HCT116 (cell line): Measurements from ENCODE around the gene TNNT2. TPM values are rescaled to one million over a fixed set of nuclear protein-coding genes. Genes with fewer than 3 reads are reported as not detected.
A peak's percentile ranks its signal among the peaks of the same experiment; 100 is the strongest.

Experiments used
- ATAC-seq: fragments of 200-7000 bp; cut with Tn5 transposase; 2 replicates; pipeline ENCODE4 v1.9.1; 2020; ENCODE audit warnings: mild to moderate bottlenecking, moderate library complexity
- BruUV-seq: library from RNA; stranded (reverse); fragments of 400-500 nt; replicated peaks from 2 replicates; lab custom pipeline; 2021; lab: Mats Ljungman, UMichigan
- CTCF ChIA-PET: fragments of 300-600 bp; sonication (Branson Sonifier 250); formaldehyde crosslinking; loops from one replicate; lab custom pipeline; 2021; ENCODE audit warnings: antibody characterized with exemption; lab: Charles Lee
- POLR2A ChIA-PET: fragments of 300-600, 350-600 bp; sonication (Branson Sonifier 250); formaldehyde crosslinking; loops from one replicate; lab custom pipeline; 2021; ENCODE audit warnings: antibody characterized with exemption; lab: Charles Lee
- RAD21 ChIA-PET, 2 experiments: fragments of 300-600 bp; sonication (Branson Sonifier 250); formaldehyde crosslinking; loops; one replicate each; lab custom pipeline; 2023; ENCODE audit warnings: low total read pairs in 2 of 2; ENCODE audit not compliant: uncharacterized antibody in 2 of 2, unreplicated experiment in 2 of 2, low non-redundant PET in 1 of 2; lab: Charles Lee
- DNase-seq: peaks from one replicate; pipeline ENCODE4 v3.0.0-alpha.2; 2010; ENCODE audit warnings: low read depth, low spot score
- H2AFZ ChIP-seq: fragments of 200-600 bp; shearing (Covaris generic), sonication (generic); 2 replicates; pipeline ENCODE4 v1.6.1; 2017; ENCODE audit warnings: low read depth, mixed run types, mixed read lengths, antibody characterized with exemption, low read length; ENCODE audit not compliant: poor library complexity, severe bottlenecking
- H3K27ac ChIP-seq: 2 replicates; pipeline ENCODE4 v1.5.1; 2012; ENCODE audit warnings: low read depth, low read length
- H3K27me3 ChIP-seq: fragments of 200-600 bp; sonication (generic); 2 replicates; pipeline ENCODE4 v1.6.1; 2016; ENCODE audit warnings: mixed run types, low read length, mixed read lengths; ENCODE audit not compliant: insufficient read depth
- H3K36me3 ChIP-seq, 2 experiments: fragments of 200-500 bp in 1 of 2; fragments of 200-600 bp in 1 of 2; sonication (Bioruptor generic) in 1 of 2; sonication (generic) in 1 of 2; 2 replicates each; pipeline versions ENCODE4 v1.5.1 to v1.6.1; 2014 to 2016; ENCODE audit warnings: low read length in 2 of 2, inconsistent platforms in 1 of 2, mixed read lengths in 1 of 2, mixed run types in 1 of 2; ENCODE audit not compliant: insufficient read depth in 2 of 2, control insufficient read depth in 1 of 2
- H3K4me1 ChIP-seq, 2 experiments: fragments of 200-600 bp in 1 of 2; sonication (generic) in 1 of 2; 2 replicates each; pipeline versions ENCODE4 v1.5.1 to v1.6.1; 2012 to 2017; ENCODE audit warnings: low read length in 2 of 2, inconsistent platforms in 1 of 2, mild to moderate bottlenecking in 1 of 2, mixed read lengths in 1 of 2, mixed run types in 1 of 2, moderate library complexity in 1 of 2; ENCODE audit not compliant: insufficient read depth in 2 of 2, control insufficient read depth in 1 of 2
- H3K4me2 ChIP-seq: fragments of 200-600 bp; sonication (generic); 2 replicates; pipeline ENCODE4 v1.6.1; 2017; ENCODE audit warnings: mixed run types, low read length, mixed read lengths
- H3K4me3 ChIP-seq, 2 experiments: fragments of 200-600 bp in 1 of 2; sonication (generic) in 1 of 2; replicated peaks in 1 of 2; 2 replicates each; pipeline ENCODE4 v1.5.1; 2011 to 2016; ENCODE audit warnings: low read length in 2 of 2, control low read depth in 1 of 2, low read depth in 1 of 2, mild to moderate bottlenecking in 1 of 2, mixed read lengths in 1 of 2, mixed run types in 1 of 2
- H3K79me2 ChIP-seq: fragments of 200-600 bp; sonication (generic); 2 replicates; pipeline ENCODE4 v1.6.1; 2017; ENCODE audit warnings: mild to moderate bottlenecking, mixed run types, low read length, moderate library complexity, mixed read lengths; ENCODE audit not compliant: insufficient read depth
- H3K9ac ChIP-seq: fragments of 200-600 bp; sonication (generic); 2 replicates; pipeline ENCODE4 v1.6.1; 2016; ENCODE audit warnings: low read length, mixed read lengths
- H3K9me2 ChIP-seq: fragments of 200-600 bp; sonication (generic), shearing (Covaris generic); 2 replicates; pipeline ENCODE4 v1.6.1; 2017; ENCODE audit warnings: mixed run types, mild to moderate bottlenecking, moderate library complexity; ENCODE audit not compliant: insufficient read depth
- H3K9me3 ChIP-seq, 2 experiments: fragments of 200-500 bp in 1 of 2; fragments of 200-600 bp in 1 of 2; sonication (Bioruptor generic) in 1 of 2; sonication (generic) in 1 of 2; 2 replicates each; pipeline ENCODE4 v1.6.1; 2014 to 2017; ENCODE audit warnings: low read length in 2 of 2, mixed read lengths in 2 of 2, inconsistent platforms in 1 of 2, low read depth in 1 of 2, mild to moderate bottlenecking in 1 of 2, mixed run types in 1 of 2, moderate library complexity in 1 of 2; ENCODE audit not compliant: control insufficient read depth in 1 of 2, insufficient read depth in 1 of 2
- H4K20me1 ChIP-seq: fragments of 200-600 bp; sonication (generic), shearing (Covaris generic); 2 replicates; pipeline ENCODE4 v1.6.1; 2017; ENCODE audit warnings: mixed run types, mild to moderate bottlenecking, moderate library complexity; ENCODE audit not compliant: insufficient read depth
- CTCF ChIP-seq, 3 experiments: fragments of 200-600 bp in 1 of 3; sonication (generic) in 1 of 3; IDR thresholded peaks in 2 of 3; conservative IDR thresholded peaks in 1 of 3; 2 replicates each; pipeline ENCODE4 v1.5.1; 2012 to 2017; ENCODE audit warnings: low read depth in 2 of 3, low read length in 2 of 3, antibody characterized with exemption in 1 of 3, borderline replicate concordance in 1 of 3, control low read depth in 1 of 3, mild to moderate bottlenecking in 1 of 3, mixed read lengths in 1 of 3, mixed run types in 1 of 3, moderate library complexity in 1 of 3; ENCODE audit not compliant: insufficient read depth in 1 of 3
- MAX ChIP-seq: IDR thresholded peaks from 2 replicates; pipeline ENCODE4 v1.6.1; 2012
- RAD21 ChIP-seq: IDR thresholded peaks from 2 replicates; pipeline ENCODE4 v1.6.1; 2012; ENCODE audit warnings: low read depth, mild to moderate bottlenecking
- intact Hi-C: fragments of 100-400 bp; cut with micrococcal nuclease; formaldehyde crosslinking; loops from 2 replicates; pipeline ENCODE4 v1.10.0; 2022
- total RNA-seq: library from RNA; stranded (reverse); gene quantifications from one replicate; pipeline ENCODE4 v1.2.1, GENCODE V29; 2021; ENCODE audit not compliant: unreplicated experiment

The TNNT2 gene
- total RNA-seq, 1 experiment from 2014 or later: 2.0 TPM

- Histone ChIP-seq H3K9ac (no peak overlapping the region), H3K4me3 (no peak overlapping the region), H3K79me2 (peaks cover 17% of the 10 kb centered on the region), H3K9me2 (no peaks in the 10 kb centered on the region), H3K9me3 (no peaks in the 10 kb centered on the region), H3K36me3 (peaks cover 14 to 47% of the 10 kb centered on the region in 2 experiments; a peak in 3 of 4 replicates), H3K27me3 (no peaks in the 10 kb centered on the region), H3K4me2 (no peak overlapping the region), H3K4me1 (no peaks in the 10 kb centered on the region), H3K27ac (no peak overlapping the region), H2AFZ (no peak overlapping the region), H4K20me1 (no peaks in the 10 kb centered on the region; the same call in 1 of the 2 replicates)
- CTCF ChIA-PET: interaction anchor here (1.0 to 2.5 kb wide), 5 partner anchors 8 to 62 kb away, joined by 3 to 9 read pairs (median 4); no protein-coding TSS in a partner anchor
- no peak for TF ChIP-seq MAX
- no TSS peak for BruUV-seq
- RAD21 ChIA-PET: no interaction called here
- ATAC-seq (no peak), DNase-seq (no peak)
- intact Hi-C loops: no loop called here
- POLR2A ChIA-PET: no interaction called here
Observed at GRCh38 chr1:201386208-201386607, 8.7 kb upstream of the TNNT2 start.

- CTCF ChIA-PET: interaction anchor here (1.0 to 2.5 kb wide), 5 partner anchors 8 to 63 kb away, joined by 3 to 9 read pairs (median 4); no protein-coding TSS in a partner anchor
- RAD21 ChIA-PET: no interaction called here
- H3K36me3 ChIP-seq: peaks cover 14 to 47% of the 10 kb centered on the region in 2 experiments; a peak in 3 of 4 replicates
- H3K9ac ChIP-seq: no peak overlapping the region
- H3K4me1 ChIP-seq: no peaks in the 10 kb centered on the region
- no peak overlapping the region for H3K27ac ChIP-seq
- intact Hi-C loops: loop anchor here (1.0 kb wide), 1 partner anchor 23 kb away; no protein-coding TSS in a partner anchor
- peak; percentile 94 for ATAC-seq
- DNase-seq: no peak
- peaks cover 9% of the 10 kb centered on the region; the same call in 1 of the 2 replicates for H3K79me2 ChIP-seq
- no peaks in the 10 kb centered on the region for H3K9me3 ChIP-seq
- no peak overlapping the region for H2AFZ ChIP-seq
- no peaks in the 10 kb centered on the region for H3K27me3 ChIP-seq
- no peaks in the 10 kb centered on the region for H3K9me2 ChIP-seq
- POLR2A ChIA-PET: no interaction called here
- no peak overlapping the region for H3K4me3 ChIP-seq
- H3K4me2 ChIP-seq: no peak overlapping the region
- TF ChIP-seq CTCF (IDR thresholded peaks at IDR 0.05 in 2 of 3, conservative IDR thresholded peaks at IDR 0.05 in 1 of 3; ENCODE audit: borderline replicate concordance in 1 of 3, insufficient read depth in 1 of 3, low read depth in 2 of 3, low read length in 2 of 3): peak; percentile 88 to 97 (median 90)
- TF ChIP-seq RAD21: peak; percentile 86
- no peak for TF ChIP-seq MAX
- no peaks in the 10 kb centered on the region; the same call in 1 of the 2 replicates for H4K20me1 ChIP-seq
- BruUV-seq: no TSS peak
Observed at GRCh38 chr1:201385299-201385891, 7.9 kb upstream of the TNNT2 start.
